Activated CD4-positive, alpha-beta T cell treated with anti-CD3 and anti-CD28 coated beads for 1 hour (primary cell): ENCODE results near the gene FBLN1.
"Not testable (repeated sequence)": the region's sequence is repeated elsewhere in the genome, so short reads cannot be mapped to it uniquely, and the experiment has no call there.

Source experiments
- DNase-seq: peaks from one replicate; pipeline ENCODE4 v3.0.0-alpha.2; 2020

Gene FBLN1

GRCh38 chr22:45616432-45616831 lies 113.7 kb downstream of the FBLN1 start:
- no peak for DNase-seq

- no peak for DNase-seq
Observed at GRCh38 chr22:45617948-45618347, 115.3 kb downstream of the FBLN1 start.

- no peak for DNase-seq
Observed at GRCh38 chr22:45620706-45621105, 118.0 kb downstream of the FBLN1 start.

DNA sequence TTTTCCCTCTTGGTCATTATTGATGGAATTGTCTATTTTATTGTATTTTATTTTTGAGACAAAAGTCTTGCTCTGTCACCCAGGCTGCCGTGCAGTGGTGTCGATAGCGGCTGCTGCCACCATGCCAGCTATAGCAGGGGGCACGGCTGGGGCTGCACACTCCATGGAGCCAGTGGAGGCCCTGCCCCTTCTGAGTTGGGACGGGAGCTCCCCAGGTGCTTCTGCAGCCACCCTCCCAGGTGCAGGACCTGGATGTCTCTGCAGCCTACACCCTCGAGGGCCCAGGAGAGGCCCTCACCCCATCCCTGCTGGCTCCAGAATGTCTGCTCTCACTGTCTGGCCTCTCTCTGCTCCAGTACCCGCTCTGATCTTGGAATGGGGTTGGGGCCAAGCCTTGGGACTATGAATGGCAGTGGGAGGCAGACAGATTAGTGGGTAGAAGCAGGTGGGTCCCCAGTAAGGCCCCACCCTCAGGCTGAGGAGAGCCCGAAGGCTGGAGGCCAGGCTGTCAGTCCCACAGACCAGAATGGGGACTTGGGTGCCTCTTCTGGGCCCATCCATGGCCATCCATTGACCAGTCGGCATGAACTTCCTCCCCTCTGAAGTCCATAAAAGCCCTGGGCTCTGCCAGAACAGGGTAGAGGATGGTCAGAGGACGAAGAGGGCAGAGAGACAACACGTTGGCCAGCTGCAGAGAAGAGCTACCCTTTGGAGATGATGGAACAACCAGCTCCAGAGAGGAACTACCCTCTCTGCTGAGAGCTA lies 119.3 kb downstream of the FBLN1 start:
- DNase-seq: no peak

DNA sequence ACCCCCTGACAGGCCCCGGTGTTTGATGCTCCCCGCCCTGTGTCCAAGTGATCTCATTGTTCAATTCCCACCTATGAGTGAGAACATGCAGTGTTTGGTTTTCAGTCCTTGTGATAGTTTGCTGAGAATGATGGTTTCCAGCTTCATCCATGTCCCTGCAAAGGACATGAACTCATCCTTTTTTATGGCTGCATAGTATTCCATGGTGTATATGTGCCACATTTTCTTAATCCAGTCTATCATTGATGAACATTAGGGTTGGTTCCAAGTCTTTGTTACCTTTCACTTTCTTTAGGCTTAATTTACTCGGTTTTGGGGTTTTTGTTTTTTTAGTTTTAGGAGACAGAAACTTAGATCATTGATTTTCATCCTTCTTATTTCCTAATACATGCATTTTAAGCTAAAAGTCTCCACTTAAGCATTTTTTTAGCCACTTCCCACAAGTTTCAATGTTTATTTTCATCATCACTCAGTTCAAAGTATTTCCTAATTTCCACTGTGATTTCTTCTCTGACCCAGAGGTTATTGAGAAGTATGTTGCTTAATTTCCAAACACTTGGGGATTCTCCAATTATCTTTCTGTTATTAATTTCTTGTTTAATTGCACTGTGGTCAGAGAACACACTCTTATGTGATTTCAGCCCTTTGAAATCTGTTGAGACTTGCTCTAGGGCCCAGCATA lies 120.9 kb downstream of the FBLN1 start:
- not testable (repeated sequence) for DNase-seq

DNA sequence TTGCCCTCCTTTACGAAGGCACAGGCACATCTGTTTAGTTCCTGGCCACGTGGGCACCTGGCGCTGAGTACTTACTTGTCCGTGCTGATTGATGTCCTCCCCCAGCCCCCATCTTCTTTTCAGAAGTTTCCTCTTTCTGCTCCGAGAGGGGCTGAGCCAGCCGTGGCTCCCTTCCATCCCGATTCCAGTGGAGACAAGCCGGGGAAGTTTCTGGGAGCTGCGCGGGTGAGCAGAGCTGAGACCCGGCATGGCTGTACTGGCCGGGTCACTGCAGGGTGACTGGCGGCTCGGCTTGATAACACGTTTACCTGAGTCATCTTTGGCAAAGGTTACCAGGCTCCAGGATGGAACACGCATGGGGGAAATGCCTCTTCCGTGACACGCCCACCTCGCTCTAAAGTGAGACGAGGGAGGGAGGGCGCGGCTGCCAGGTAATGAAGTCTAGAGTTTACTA lies 123.5 kb downstream of the FBLN1 start:
- DNase-seq: no peak

DNA sequence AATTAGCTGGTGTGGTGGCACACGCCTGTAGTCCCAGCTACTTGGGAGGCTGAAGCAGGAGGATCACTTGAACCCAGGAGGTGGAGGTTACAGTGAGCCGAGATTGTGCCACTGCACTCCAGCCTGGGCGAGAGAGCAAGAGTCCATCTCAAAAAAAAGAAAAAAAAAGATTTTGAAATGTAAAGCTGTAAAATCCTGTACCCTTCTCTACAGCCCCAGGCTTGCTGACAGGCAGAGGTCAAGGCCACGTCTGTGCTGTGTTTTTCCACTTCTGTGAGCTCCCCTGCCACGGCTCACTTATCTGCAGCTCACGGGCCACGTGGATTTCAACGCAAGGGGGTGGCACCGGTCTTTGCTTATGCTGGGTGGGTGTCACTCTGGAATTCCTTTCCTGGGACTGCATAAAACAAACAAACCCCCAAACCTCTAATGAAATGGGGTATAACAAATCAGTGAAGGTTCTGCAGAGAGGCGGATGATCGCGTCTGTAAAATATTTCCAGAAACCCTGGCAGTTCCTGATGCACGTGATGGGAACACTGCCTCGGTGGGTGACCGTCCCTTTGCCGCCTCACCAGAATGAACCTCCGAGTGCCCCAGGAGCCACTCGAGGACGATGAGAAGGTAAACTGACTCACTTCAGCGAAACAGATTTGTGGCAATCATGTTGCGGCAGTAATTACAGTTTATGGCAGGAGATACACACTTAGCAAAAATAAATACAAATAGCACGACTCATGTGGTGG lies 125.0 kb downstream of the FBLN1 start:
- no peak for DNase-seq

DNA sequence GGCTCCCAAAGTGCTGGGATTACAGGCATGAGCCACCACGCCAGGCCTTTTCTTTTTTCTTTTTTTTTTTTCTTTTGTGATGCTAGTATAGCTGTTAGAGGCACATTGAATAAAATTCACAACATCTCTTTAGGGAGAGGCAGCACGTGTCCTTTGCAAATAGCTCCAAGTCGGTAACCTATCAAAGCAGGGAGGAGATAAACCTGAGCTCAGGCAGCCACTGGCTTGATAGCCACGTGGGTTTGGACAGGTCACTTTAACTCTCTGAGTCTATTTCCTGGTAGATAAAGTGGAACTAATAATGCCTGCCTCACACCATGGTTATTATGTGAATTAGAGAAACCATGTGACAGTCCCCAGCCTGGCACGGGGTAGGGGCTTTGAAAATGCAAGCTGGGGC lies 125.8 kb downstream of the FBLN1 start:
- no peak for DNase-seq

DNA sequence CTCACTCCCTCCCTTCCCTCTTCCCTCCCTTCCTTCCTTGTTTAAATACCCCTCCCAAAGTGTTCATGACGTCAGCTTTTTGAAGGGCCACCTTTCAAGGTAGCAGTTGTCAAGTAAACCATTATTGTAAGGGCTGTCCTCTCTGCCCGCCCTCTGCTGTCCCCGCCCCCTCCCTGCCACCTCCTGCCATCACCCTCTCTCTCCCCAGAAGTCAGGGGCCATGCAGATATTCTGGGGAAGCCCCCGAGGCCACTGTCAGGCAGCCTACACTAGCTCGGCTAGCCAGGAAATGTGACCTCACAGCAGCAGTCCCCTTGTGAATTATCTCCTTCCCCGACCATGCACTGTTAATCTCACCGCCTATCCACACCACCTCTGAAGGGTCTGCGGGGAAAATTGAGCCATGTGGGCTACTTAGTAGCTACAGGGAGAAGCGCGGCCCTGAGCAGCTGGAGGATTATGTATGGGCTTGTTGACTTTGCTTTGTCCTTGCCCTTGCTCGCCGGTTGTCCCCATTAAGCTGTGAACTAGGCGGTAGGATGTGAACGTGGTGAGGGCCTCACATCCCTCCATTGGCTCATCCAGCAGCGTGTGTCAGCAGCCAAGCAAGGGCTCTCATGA lies 126.9 kb downstream of the FBLN1 start:
- DNase-seq: no peak

DNA sequence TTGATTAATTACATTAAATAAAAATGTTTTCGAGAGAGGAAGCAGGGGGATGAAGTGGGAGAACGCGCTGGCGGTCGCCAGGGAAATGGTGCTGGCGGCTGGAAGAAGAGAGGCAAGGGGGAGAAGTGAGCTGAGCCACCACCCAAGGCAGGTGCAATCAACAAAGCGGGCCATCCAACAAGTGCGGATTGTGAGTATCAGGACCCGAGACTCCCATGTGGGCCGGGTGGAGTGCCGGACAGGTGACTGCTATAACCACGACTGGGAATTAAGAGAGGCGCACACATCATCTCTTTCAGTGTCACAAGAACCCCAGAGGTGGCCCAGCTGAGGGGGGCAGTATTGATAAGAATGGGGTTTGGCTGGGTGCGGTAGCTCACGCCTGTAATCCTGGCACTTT lies 127.8 kb downstream of the FBLN1 start:
- no peak for DNase-seq

DNA sequence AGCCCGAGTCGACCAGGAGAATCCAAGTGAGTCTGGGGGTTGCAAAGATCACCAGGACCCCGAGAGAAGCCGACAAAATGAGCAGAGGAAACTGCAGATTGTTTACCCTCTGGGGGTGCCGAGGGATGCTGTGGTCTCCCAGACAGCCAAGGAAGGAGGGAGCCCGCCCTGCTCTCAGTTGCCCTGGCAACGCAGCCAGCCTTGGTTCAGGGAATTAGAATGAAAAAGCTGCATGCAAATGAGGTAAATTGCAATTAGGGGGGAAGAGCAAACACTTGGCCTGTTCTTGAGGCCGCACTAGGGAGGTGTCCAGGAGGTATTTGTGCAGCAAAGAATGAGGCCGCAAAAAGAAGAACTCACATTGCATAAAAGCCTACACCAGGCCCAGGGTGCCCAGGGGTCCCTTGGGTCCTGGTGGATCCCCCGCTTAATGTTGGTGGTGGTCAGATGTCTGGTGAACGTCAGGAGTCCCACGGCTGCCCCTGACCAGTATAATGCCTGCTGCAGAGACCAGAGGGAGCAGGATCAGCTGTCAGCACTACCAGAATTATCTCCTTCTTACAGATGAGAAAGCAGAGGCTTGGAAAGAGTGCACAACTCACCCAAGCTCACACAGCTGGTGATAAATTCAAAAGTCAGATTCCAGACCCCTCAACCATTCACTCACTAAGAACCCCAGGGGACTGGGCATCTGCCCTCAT lies 128.6 kb downstream of the FBLN1 start:
- no peak for DNase-seq

DNA sequence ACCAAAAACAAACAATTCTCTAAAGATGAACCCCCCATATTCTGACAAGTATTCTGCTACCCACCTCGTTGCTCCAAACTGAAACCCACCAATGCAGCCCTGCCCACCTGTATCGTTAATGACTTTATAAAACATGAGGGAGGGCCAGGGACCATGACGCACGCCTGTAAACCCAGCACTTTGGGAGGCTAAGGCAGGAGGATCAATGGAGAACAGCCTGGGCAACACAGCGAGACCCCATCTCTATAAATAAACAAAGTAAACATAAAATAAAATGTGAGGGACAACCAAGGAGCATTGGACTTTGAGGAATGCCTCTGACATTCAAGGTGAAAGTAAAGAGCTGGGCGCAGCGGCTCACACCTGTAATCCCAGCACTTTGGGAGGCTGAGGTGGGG lies 129.2 kb downstream of the FBLN1 start:
- no peak for DNase-seq

GRCh38 chr22:45632791-45633515 lies 130.3 kb downstream of the FBLN1 start:
- DNase-seq: no peak

- DNase-seq: no peak
Observed at GRCh38 chr22:45636683-45637082, 134.0 kb downstream of the FBLN1 start.

DNA sequence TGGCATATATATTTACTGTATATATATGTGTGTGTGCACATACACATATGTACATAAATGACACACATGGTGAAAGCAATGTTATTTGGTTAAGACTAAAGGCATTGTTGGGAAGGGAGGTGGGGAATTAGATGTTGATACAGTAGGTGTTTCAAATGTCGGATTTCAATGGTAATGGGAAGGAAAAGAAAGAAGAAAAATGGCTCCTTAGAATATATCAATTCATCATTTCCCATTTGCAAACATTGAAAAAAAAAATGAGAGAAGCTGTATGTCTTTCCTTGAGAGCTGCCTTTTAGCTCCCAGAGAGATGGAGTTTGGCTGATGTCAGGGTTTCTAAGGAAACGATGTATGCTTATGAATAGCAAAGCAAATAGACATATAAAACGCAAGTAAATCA lies 135.5 kb downstream of the FBLN1 start:
- DNase-seq: no peak

DNA sequence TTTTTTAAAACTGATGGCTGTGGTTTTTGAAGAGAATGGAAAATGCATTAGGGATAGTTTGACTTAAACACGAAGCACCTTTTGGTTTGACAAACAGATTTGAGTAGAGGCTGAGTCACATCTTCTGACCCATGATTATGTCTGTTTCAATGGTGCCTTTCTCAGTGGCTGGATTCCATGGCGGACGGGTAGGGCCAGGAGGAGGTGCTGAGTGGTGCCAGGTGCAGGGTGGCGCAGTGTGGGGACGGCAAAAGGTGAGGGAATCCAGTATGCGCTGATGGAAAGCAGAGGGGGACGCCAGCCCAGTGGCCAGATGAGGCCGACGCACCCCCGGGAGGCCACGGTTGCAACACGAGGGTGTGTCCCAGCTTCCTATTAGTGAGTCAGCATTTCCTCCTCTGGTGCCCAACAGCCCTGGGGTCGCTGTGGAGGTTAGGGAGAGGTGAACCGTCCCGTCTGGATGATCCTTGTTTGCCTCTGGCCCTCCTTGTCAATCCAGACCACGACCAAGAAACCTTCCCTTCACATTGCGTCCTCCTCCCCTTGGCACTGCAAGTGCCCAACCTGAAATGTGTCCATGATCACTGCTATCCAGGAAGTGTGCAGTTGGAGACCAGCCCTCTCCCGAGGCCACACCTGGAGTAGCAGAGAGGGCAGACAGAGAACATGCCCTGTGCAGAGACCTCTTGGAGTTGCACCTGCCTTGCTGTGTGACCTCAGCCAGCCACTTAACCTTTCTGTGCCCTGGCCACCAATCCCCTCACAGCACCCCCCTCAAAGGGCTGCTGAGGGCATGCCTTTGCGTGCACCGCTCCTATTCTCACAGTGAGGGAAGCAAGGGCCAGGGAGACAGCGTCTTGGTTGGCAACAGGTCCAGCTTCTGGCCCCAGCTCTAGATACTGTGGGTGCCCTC lies 136.4 kb downstream of the FBLN1 start:
- DNase-seq: no peak

GRCh38 chr22:45639747-45640102 lies 137.0 kb downstream of the FBLN1 start:
- DNase-seq: no peak

- DNase-seq: no peak
Observed at GRCh38 chr22:45640291-45640940, 137.7 kb downstream of the FBLN1 start.

GRCh38 chr22:45640941-45641621 lies 138.4 kb downstream of the FBLN1 start:
- no peak for DNase-seq

DNA sequence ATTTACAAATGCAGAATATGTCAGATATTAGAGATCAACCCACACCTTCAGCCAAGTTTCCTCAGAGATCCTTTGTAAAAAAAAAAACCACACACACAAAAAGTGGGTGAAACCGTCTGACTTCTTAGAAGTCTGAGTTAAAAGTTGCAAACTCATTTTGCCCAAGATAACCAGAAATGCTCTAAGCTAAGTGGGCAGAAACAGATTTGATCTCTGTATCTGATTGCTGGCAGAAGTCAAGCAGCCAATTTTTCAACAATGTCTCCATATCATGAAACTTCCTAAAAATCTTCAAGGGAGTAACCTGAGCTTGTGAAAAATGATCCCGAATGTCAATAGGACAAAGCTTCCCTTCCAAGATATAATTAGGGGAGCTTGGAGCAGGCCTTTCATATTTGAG lies 140.3 kb downstream of the FBLN1 start:
- no peak for DNase-seq
